GM21381 (cell line): ENCODE measurements around the gene FRS3.

Experiments
- ATAC-seq: cut with Tn5 transposase; IDR thresholded peaks from one replicate; pipeline ENCODE4 v1.9.1; 2021; ENCODE audit warnings: mild to moderate bottlenecking, moderate library complexity; ENCODE audit not compliant: unreplicated experiment

Gene FRS3

GRCh38 chr6:41791305-41791704, 11.6 kb upstream of the FRS3 start:
- ATAC-seq = no peak

GRCh38 chr6:41790045-41790444, 10.3 kb upstream of the FRS3 start:
- ATAC-seq = no peak

- no peak for ATAC-seq
These were observed 9.7 kb upstream of the FRS3 start for GRCh38 chr6:41789390-41789724.

GRCh38 chr6:41787219-41787917, 7.7 kb upstream of the FRS3 start, which contains the start of gene TOMM6:
Gene TOMM6, plus strand, starts transcription at chr6:41787694. Its CDS starts 4 bp downstream, at chr6:41787698.
- peak; percentile 83 for ATAC-seq

- peak; percentile 57 for ATAC-seq
These were observed 6.9 kb upstream of the FRS3 start for GRCh38 chr6:41786451-41787218.

- ATAC-seq = no peak
These were observed 6.2 kb upstream of the FRS3 start for GRCh38 chr6:41785689-41786450.

- no peak for ATAC-seq
These were observed 5.6 kb upstream of the FRS3 start for GRCh38 chr6:41785254-41785653.

- no peak for ATAC-seq
These were observed 5.0 kb upstream of the FRS3 start for GRCh38 chr6:41784581-41785171.

- no peak for ATAC-seq
These were observed 3.5 kb upstream of the FRS3 start for GRCh38 chr6:41783106-41783780.

- ATAC-seq = no peak
These were observed 1.6 kb upstream of the FRS3 start for GRCh38 chr6:41781366-41781730.

- ATAC-seq = no peak
These were observed 1.1 kb upstream of the FRS3 start, which contains the start of gene PRICKLE4 for GRCh38 chr6:41780551-41781365. Gene PRICKLE4, plus strand, starts transcription at chr6:41780782. Its CDS starts 2,692 bp downstream, at chr6:41783474.

GRCh38 chr6:41779336-41779735, 364 bp downstream of the FRS3 start:
- no peak for ATAC-seq

GRCh38 chr6:41778895-41779294, 805 bp downstream of the FRS3 start:
- ATAC-seq = no peak

GRCh38 chr6:41777551-41778285, 2.0 kb downstream of the FRS3 start:
- no peak for ATAC-seq

GRCh38 chr6:41775293-41775882, 4.3 kb downstream of the FRS3 start:
- ATAC-seq = no peak

- ATAC-seq = no peak
These were observed 4.9 kb downstream of the FRS3 start for GRCh38 chr6:41774841-41775240.

GRCh38 chr6:41771058-41771983, 8.4 kb downstream of the FRS3 start:
- ATAC-seq = no peak
